Natural killer cell (primary cell): ENCODE results near the gene SRMS. TPM values are rescaled to one million over a fixed set of nuclear protein-coding genes. Genes with fewer than 3 reads are reported as not detected.
"Not testable (repeated sequence)": the region's sequence is repeated elsewhere in the genome, so short reads cannot be mapped to it uniquely, and the experiment has no call there.

Source experiments
- ATAC-seq, 3 donors: fragments of 150-1000 bp in 2 of 3; fragments of 200-7000 bp in 1 of 3; cut with Tn5 transposase; 1 replicate in 1 of 3; 2 replicates in 2 of 3; pipeline ENCODE4 v1.10.0; 2021; ENCODE audit warnings: mild to moderate bottlenecking in 2 of 3, moderate library complexity in 2 of 3
- DNase-seq, 2 donors: peaks; one replicate each; pipeline versions ENCODE4 v3.0.0 to v3.0.0-alpha.2; 2013 to 2021; ENCODE audit warnings: mixed read lengths in 1 of 2
- H3K27ac ChIP-seq: one replicate; pipeline ENCODE4 v1.5.1; 2013; ENCODE audit warnings: mild to moderate bottlenecking, low read length
- H3K27me3 ChIP-seq: one replicate; pipeline ENCODE4 v1.6.1; 2013; ENCODE audit warnings: low read length; ENCODE audit not compliant: control insufficient read depth, insufficient read depth
- H3K36me3 ChIP-seq: one replicate; pipeline ENCODE4 v1.6.1; 2013; ENCODE audit warnings: low read length; ENCODE audit not compliant: control insufficient read depth, insufficient read depth
- H3K4me1 ChIP-seq: one replicate; pipeline ENCODE4 v1.6.1; 2013; ENCODE audit warnings: low read length; ENCODE audit not compliant: control insufficient read depth, insufficient read depth
- H3K4me3 ChIP-seq: one replicate; pipeline ENCODE4 v1.5.1; 2013; ENCODE audit warnings: low read length
- H3K9me3 ChIP-seq: one replicate; pipeline ENCODE4 v1.6.1; 2013; ENCODE audit warnings: low read length; ENCODE audit not compliant: control insufficient read depth, insufficient read depth
- H3K27ac Mint-ChIP-seq, 2 donors: one replicate each; pipeline ENCODE4 v1.8.0; 2022; ENCODE audit warnings: mild to moderate bottlenecking in 2 of 2, mixed read lengths in 2 of 2, moderate library complexity in 1 of 2
- H3K27me3 Mint-ChIP-seq, 2 donors: one replicate each; pipeline ENCODE4 v1.8.0; 2022; ENCODE audit warnings: low read depth in 2 of 2, mixed read lengths in 2 of 2
- H3K36me3 Mint-ChIP-seq: one replicate; pipeline ENCODE4 v1.8.0; 2022; ENCODE audit warnings: mixed read lengths
- H3K4me1 Mint-ChIP-seq, 2 donors: one replicate each; pipeline ENCODE4 v1.8.0; 2022; ENCODE audit warnings: mixed read lengths in 2 of 2
- H3K4me3 Mint-ChIP-seq: one replicate; pipeline ENCODE4 v1.8.0; 2022; ENCODE audit warnings: mild to moderate bottlenecking, moderate library complexity, mixed read lengths
- H3K9me3 Mint-ChIP-seq, 2 donors: one replicate each; pipeline ENCODE4 v1.8.0; 2022; ENCODE audit warnings: mixed read lengths in 2 of 2
- CTCF ChIP-seq: fragments of 200-600 bp; IDR thresholded peaks from one replicate; pipeline ENCODE4 v1.8.0; 2022; ENCODE audit warnings: antibody characterized with exemption
- WGBS: methylation state at CpG from one replicate; pipeline ENCODE4 v1.1.7; 2013; ENCODE audit warnings: missing lambda C conversion rate; ENCODE audit not compliant: insufficient coverage; 5-methylcytosine and 5-hydroxymethylcytosine counted together
- intact Hi-C: fragments of 100-400 bp; cut with micrococcal nuclease; formaldehyde crosslinking; loops from one replicate; pipeline ENCODE4 v1.14.2; 2022
- total RNA-seq, 4 donors: library from RNA; stranded (reverse); fragments of 120-200 nt in 1 of 4; gene quantifications; one replicate each; pipeline versions ENCODE4 v1.2.3 to v1.2.4, GENCODE V29; 2013 to 2022

Gene SRMS
- total RNA-seq, 3 donors from 2014 or later (not counting 1 experiment from before 2014, with no cell fraction given), result 0.16 to 0.23 TPM; not detected in 1

- DNase-seq (no peak), ATAC-seq (no peak)
- Mint-ChIP-seq H3K4me3 (peak overlapping the region; percentile 76), H3K36me3 (no peaks in the 10 kb centered on the region), H3K4me1 (peaks cover 0 to 22% of the 10 kb centered on the region in 2 donors), H3K9me3 (peaks cover 2% of the 10 kb centered on the region in 2 donors), H3K27ac (peak overlapping the region in 1 of 2 donors; percentile 81), H3K27me3 (peaks cover 0 to 4% of the 10 kb centered on the region in 2 donors)
- Histone ChIP-seq H3K27me3 (peaks cover 4% of the 10 kb centered on the region), H3K9me3 (peaks cover 7% of the 10 kb centered on the region), H3K36me3 (peaks cover 6% of the 10 kb centered on the region), H3K27ac (no peak overlapping the region), H3K4me3 (no peak overlapping the region), H3K4me1 (peaks cover 23% of the 10 kb centered on the region)
- intact Hi-C loops, result no loop called here
- WGBS, result 82% methylated on average over 32 of the region's 32 CpGs
- TF ChIP-seq CTCF, result no peak
Observed at GRCh38 chr20:63518946-63519667, 28.4 kb downstream of the SRMS start.

- whole genome bisulfite sequencing, result 83% methylated on average over 20 of the region's 20 CpGs
- Histone ChIP-seq H3K9me3 (peaks cover 2% of the 10 kb centered on the region), H3K27ac (no peak overlapping the region), H3K36me3 (peaks cover 6% of the 10 kb centered on the region), H3K27me3 (peaks cover 4% of the 10 kb centered on the region), H3K4me1 (peaks cover 23% of the 10 kb centered on the region), H3K4me3 (no peak overlapping the region)
- DNase-seq, result peak in 1 of 2 donors; percentile 10
- intact Hi-C loops, result no loop called here
- no peak for TF ChIP-seq CTCF
- Mint-ChIP-seq H3K36me3 (no peaks in the 10 kb centered on the region), H3K27me3 (peaks cover 0 to 4% of the 10 kb centered on the region in 2 donors), H3K27ac (no peak overlapping the region), H3K4me3 (peak overlapping the region; percentile 60), H3K9me3 (peaks cover 0 to 2% of the 10 kb centered on the region in 2 donors), H3K4me1 (peaks cover 0 to 22% of the 10 kb centered on the region in 2 donors)
- ATAC-seq, result no peak
Observed at GRCh38 chr20:63518351-63518861, 29.1 kb downstream of the SRMS start.

GRCh38 chr20:63517376-63518309, 29.9 kb downstream of the SRMS start:
- no peak for ATAC-seq
- Mint-ChIP-seq H3K9me3 (peaks cover 0 to 2% of the 10 kb centered on the region in 2 donors), H3K27ac (no peak overlapping the region), H3K4me1 (peaks cover 0 to 20% of the 10 kb centered on the region in 2 donors), H3K27me3 (peaks cover 7 to 10% of the 10 kb centered on the region in 2 donors), H3K36me3 (no peaks in the 10 kb centered on the region), H3K4me3 (peak overlapping the region; percentile 79)
- Histone ChIP-seq H3K9me3 (no peaks in the 10 kb centered on the region), H3K36me3 (peaks cover 6% of the 10 kb centered on the region), H3K27ac (no peak overlapping the region), H3K4me1 (peaks cover 23% of the 10 kb centered on the region), H3K4me3 (no peak overlapping the region), H3K27me3 (peaks cover 9% of the 10 kb centered on the region)
- 91% methylated on average over 32 of the region's 32 CpGs for WGBS
- TF ChIP-seq CTCF, result no peak
- DNase-seq, result peak in 1 of 2 donors; percentile 4
- intact Hi-C loops, result no loop called here

GRCh38 chr20:63514520-63514919, 33.0 kb downstream of the SRMS start:
- DNase-seq (peak in 1 of 2 donors; percentile 25), ATAC-seq (peak in 1 of 3 donors; percentile 57)
- H3K9me3 ChIP-seq, H3K4me1 ChIP-seq, intact Hi-C loops, H3K9me3 Mint-ChIP-seq, H3K27ac Mint-ChIP-seq, H3K4me1 Mint-ChIP-seq, H3K27ac ChIP-seq, H3K36me3 Mint-ChIP-seq, H3K36me3 ChIP-seq, H3K4me3 ChIP-seq, H3K4me3 Mint-ChIP-seq: not testable (repeated sequence)
- H3K27me3 Mint-ChIP-seq, result peaks cover 20 to 26% of the 10 kb centered on the region in 2 donors
- 20% methylated on average over 8 of the region's 10 CpGs for WGBS
- H3K27me3 ChIP-seq, result peaks cover 13% of the 10 kb centered on the region
